HG03378 (cell line): ENCODE results near the gene MAP2K4.

ENCODE experiments used
- ATAC-seq: cut with Tn5 transposase; IDR thresholded peaks from one replicate; pipeline ENCODE4 v1.9.1; 2021; ENCODE audit warnings: mild to moderate bottlenecking, moderate library complexity; ENCODE audit not compliant: unreplicated experiment

MAP2K4 gene

DNA sequence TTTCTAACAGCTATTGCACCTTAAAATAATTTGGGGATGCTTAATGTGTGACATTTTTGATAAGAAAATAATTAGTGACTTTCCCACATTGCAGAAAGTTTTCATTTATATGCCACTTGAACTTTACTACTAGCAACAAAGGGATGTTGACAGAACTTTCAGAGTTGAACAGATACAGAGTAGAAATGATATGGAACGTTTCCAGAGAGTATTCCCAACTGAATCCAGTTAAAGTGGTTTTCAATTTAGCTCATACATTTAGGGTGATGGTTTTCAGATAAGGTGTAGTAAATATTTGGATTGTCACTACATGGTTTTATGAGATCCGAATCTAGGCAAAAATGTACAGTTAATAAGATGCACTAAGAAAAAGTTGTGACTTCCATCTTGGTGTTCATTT lies 17.3 kb downstream of the MAP2K4 start:
- ATAC-seq = no peak

DNA sequence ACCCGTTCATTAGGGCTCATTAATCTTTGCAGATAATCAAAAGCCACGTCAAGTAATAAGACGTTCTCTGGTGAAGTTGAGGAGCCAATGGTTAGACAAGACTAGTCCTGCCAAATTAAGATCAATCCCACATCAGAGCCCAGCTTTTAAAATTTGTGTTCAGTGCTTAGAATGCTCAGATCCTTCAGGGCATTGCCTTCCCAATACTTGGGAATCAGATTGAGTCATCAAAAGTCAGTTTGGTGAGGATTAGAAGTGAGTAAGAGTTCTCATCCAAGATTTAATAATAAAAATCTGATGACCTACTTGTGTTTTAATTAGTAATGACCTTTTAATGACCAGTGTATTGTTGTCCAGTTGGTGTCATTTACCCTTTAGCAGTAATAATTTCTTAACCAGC lies 19.8 kb downstream of the MAP2K4 start:
- no peak for ATAC-seq

DNA sequence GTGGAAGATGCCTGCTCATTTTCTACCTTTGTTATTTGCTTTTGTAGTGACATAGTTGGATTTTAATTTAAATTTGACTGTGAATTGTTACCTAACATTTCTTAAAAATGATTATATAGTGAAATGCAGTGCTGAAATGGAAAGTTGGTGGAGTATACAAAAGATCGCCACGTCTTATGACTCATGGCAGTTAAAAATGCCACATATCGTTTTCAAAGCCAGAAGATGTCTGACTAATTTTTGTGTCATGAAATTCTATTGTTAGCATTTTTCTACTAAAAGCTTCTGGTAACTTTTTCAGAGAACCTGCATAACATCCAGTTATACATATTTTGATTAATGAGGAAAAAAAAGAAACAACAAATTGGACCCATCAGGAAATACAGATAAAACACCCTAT lies 20.6 kb downstream of the MAP2K4 start:
- ATAC-seq = no peak

- ATAC-seq = no peak
Observed at GRCh38 chr17:12043702-12044101, 23.0 kb downstream of the MAP2K4 start.

DNA sequence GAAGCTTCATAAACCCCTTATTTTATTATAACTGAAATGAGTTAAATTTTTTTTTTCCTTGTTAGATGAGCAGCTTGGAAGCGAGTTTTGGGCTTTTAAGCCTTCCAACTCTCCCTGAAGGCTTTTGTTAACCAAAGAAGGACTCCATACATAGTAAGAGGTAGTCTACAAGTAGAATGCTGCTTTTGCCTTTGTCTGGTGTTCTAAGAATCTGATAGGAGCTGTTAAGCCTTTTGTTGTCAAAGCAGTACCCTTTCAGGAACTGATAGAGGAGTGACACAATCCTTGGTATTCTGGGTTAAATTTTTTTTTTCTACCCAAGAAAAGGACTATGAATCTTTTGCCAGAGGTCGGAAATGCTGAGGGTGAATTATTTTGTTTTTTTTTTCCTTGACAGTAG lies 26.1 kb downstream of the MAP2K4 start:
- ATAC-seq = no peak

- no peak for ATAC-seq
Observed at GRCh38 chr17:12047681-12048376, 27.2 kb downstream of the MAP2K4 start.

DNA sequence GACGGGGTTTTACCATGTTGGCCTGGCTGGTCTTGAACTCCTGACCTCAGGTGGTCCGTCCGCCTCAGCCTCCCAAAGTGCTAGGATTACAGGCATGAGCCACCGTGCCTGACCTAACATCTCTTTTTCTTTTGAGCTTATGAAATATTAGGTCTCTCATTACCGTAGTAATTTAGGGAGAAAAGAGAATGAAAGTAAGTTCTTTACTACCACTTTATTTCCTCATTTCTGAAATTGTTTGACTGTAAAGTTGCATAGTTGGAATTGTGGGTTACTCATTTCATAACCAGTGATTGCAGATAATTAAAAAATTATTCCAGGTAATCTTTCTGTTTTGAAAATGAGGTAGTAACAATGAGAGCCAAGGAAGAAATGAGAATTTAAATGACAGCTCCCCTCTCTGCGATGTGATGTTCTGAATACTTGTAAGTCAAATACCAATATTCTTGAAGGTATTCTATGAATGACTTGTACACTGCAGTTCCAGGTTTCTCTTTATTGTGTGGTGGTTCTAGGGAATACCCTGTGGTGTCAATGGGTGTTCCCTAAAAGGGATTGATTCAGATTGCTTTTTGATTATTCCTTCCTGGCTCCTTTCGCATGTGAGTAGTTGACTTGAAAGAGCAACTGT lies 28.3 kb downstream of the MAP2K4 start:
- no peak for ATAC-seq

- no peak for ATAC-seq
Observed at GRCh38 chr17:12050646-12051225, 30.1 kb downstream of the MAP2K4 start.

DNA sequence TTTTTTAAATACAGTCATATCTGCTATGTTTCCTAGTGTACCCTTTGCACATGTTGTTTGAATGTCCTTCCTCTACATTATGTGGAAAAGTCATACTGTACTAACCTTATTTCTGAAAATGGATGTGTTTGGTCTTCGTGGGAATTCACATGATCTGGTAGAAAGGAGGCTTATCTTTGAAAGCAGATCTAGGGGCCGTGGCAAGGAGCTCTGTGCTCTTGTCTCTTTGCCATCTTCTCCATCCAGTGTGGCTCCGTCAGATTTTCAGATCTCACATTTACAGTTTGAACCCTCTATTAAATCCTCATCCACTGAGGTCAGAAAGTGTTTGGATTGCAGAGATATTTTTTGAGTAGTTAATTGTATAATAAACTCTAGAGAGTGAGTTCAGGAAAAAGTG lies 32.9 kb downstream of the MAP2K4 start:
- no peak for ATAC-seq

DNA sequence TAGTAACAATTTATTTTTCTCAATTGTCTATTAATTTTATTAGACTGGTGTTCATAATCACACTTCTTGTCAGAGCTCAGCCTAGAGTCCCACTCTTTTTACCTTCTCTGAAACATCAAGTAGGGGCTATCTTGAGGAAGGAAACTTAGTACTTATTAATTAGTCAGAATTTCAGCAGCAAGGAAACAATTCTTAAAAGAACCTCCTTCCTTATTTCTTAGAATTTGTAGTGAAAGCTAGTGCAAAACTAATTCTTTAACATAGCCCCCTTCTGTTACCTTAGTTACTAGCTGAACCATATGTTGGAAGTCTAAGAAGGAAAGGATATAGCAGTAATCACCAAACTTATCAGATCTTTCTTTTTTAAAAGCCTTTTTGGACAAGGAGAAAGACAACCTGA lies 35.2 kb downstream of the MAP2K4 start:
- ATAC-seq = no peak

DNA sequence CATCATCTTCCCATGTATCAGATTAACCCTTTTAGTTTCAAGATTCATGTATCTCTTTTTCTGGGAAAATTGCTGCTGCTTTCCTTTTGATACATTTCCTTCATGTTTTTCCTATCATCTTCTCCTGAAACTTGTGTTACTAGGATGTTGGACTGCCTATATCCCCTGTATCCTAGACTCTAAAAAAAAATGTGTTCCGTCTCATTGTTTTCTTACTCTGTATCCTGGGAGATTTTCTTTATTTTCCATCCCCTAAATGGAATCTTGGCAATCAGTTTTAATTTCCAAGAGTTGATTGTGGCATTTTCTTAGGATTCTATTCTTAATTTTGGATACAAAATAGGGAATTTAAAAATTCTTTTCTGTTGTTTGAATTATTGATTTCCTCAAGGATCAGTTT lies 36.8 kb downstream of the MAP2K4 start:
- ATAC-seq = no peak

GRCh38 chr17:12058535-12058934 lies 37.9 kb downstream of the MAP2K4 start:
- ATAC-seq = no peak

DNA sequence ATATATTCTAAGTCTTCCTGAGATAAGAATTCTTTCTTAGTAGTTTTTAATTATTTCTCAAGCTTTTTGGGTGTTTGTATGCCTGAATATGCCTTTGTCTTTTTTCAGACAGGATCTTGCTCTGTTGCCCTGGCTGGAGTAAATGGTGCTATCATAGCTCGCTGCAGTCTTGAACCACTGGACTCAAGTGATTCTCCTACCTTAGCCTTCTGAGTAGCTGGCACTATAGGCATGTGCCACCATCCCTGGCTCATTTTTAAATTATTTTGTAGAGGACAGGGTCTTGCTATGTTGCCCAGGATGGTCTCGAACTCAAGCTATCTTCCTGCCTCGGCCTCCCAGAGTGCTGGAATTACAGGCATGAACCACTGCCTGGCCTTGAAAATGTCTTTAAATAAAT lies 41.6 kb downstream of the MAP2K4 start:
- no peak for ATAC-seq

DNA sequence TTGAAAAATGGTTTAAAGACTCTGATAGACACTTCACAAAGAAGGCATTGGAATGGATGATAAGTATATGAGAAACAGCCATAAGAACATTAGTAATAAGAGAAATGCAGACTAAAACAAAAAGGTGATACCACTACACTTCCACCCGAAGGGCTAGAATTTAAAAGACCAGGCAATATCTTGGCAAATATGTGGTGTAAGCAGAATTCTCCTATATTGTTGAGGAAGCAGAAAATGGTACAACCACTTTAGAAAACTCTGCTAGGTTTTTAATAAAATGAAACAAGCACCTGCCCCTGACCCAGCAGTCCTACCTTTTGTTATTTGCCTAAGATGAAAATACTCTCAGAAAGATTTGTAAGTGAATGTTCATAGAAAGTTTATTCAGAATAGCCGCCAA lies 43.7 kb downstream of the MAP2K4 start:
- ATAC-seq = no peak

- ATAC-seq = no peak
Observed at GRCh38 chr17:12067485-12067884, 46.8 kb downstream of the MAP2K4 start.

DNA sequence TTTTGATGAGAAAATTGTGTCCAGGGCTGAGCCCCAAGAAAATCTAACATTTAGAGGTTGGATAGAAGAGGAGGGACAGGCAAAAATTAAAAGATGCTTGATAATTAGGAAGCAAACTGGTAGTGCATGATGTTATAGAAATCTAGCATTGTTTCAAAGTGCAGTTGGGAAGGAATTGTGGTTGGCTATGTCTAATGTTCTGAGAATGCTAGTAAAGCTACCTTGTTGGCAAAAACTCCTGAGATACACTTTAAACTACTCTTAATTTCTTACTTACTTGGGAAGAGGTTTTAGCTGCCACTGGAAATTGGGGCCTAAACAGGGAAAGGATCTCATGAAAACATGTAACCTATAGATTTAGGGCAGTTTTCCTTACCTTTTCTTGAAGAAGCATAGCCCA lies 48.3 kb downstream of the MAP2K4 start:
- no peak for ATAC-seq

- no peak for ATAC-seq
Observed at GRCh38 chr17:12070561-12070960, 49.9 kb downstream of the MAP2K4 start.

GRCh38 chr17:12074346-12074745 lies 53.7 kb downstream of the MAP2K4 start:
- ATAC-seq = no peak

DNA sequence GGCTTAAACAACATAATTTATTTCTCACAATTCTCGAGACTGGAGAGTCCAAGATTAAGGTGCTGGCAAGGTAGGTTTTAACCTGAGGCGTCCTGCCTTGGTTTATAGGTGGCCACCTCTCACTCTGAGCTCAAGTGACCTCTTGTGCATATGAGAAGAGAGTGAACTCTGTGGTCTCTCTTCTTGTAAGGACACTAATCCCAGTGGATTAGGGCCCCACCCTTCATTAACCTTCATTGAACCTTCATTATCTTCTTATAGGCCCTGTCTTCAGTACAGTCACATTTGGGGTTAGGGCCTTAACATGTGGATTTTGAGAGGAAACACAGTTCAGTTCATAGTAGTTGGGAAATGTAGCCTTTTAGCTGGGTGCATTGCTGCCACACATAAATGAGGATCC lies 57.1 kb downstream of the MAP2K4 start:
- no peak for ATAC-seq

DNA sequence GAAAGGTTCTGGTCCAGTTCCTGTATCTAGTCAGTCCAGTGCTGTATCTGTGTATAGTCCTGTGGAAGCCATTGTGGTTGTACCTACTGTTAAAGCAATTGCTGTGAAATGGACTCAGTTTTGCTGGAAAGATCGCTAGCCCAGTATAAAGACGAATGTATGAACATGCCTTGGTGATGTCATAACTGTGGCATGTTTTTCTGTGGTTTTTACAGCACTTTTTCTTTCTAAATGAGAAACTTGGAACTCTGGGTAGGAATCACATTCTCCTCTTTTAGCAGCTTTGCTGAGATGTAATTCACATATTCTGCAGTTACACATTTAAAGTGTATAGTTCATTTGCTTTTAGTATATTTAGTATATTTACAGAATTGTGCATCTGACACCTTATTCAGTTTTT lies 58.1 kb downstream of the MAP2K4 start:
- no peak for ATAC-seq

- no peak for ATAC-seq
Observed at GRCh38 chr17:12081720-12082119, 61.0 kb downstream of the MAP2K4 start.

DNA sequence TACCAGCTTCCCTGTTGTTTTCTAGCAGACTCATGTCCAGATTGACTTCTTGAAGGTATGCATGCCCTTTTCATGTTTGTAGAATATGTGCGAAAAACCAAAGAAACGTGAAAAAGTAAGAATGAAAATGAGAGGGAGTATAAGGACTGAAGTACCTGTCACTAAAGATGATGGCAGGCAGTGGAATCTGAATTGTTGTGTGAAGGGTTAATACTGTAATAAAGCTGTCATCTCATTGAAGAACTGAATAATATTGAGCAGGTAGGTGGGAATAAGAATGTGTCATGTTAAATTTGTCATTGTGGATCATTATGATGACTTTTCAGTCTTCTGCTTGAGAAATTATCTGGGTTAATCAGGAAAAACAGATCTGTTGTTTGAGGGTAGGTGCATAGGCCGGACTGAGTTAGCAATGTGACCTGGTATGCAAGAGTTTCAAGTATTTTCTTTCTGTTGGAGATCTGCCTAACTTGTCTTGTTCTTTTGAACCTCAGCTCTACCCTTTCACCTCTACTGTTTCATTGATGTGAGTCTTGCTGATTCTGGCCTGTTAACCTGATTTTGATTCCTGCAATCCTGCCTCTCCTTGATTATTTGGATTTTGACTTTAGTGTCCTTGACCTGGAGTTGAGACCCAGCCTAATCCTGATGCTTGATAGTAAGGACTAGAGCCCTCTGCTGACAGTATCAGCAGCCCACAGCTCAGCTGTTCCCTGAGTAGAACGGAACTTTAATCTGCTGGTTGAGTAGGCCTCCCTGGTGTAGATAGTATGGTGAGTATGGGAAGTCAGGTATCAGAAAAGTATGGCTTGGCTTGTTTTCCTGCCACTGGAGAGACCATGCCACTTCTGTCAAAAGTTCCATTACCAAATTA lies 64.6 kb downstream of the MAP2K4 start:
- ATAC-seq = no peak
